GM19468 (cell line): ENCODE data around the gene CEP78.
A peak's percentile ranks its signal among the peaks of the same experiment; 100 is the strongest.
"Not testable (repeated sequence)": the region's sequence is repeated elsewhere in the genome, so short reads cannot be mapped to it uniquely, and the experiment has no call there.

Experiments
- ATAC-seq: cut with Tn5 transposase; IDR thresholded peaks from one replicate; pipeline ENCODE4 v1.9.1; 2021; ENCODE audit warnings: mild to moderate bottlenecking, moderate library complexity, moderate number of reproducible peaks; ENCODE audit not compliant: unreplicated experiment; ENCODE audit errors: extremely low read depth

The CEP78 gene

DNA sequence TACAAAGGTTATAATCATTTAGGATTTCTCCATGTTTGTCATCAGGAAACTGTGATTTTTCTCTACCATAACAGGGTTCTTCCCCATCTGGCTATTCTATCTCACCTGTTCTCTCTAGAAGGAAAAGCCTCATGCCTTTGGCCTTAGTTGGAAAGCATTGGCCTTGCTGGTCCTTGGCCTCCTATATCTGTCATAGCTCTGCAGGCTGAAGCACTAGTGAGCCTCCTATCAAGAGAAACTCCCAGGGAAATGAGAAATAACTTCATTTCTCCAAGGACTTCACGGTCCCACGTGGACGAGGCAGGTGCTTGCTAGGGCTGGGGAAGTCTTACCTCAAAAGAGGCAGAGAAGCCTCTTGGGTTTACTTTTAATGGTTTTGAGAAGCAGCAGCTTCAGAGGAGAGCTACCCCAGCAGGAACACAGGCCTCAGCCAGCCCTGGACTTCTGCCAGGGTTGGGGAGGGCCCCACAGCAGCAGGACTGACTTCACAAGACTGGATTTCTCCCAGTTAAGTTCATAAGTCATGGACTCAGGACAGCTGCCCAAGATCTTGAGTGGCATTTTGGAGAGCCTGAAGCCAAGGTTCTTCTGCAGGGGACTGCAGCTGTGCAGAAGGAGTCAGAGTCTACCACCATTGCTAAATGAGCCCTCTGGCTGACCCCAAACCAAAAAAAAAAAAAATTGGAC is 45.2 kb downstream of the CEP78 start:
- ATAC-seq: no peak

DNA sequence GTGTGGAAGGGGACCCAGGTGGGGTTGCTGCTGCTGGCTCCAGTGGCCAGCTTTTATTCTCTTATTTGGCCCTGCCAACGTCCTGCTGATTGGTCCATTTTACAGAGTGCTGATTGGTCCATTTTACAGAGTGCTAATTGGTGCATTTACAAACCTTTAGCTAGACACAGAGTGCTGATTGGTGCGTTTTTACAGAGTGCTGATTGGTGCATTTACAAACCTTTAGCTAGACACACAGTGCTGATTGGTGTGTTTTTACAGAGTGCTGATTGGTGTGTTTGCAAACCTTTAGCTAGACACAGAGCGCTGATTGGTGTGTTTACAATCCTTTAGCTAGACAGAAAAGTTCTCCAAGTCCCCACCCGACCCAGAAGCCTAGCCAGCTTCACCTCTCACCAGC is 48.3 kb downstream of the CEP78 start:
- not testable (repeated sequence) for ATAC-seq

DNA sequence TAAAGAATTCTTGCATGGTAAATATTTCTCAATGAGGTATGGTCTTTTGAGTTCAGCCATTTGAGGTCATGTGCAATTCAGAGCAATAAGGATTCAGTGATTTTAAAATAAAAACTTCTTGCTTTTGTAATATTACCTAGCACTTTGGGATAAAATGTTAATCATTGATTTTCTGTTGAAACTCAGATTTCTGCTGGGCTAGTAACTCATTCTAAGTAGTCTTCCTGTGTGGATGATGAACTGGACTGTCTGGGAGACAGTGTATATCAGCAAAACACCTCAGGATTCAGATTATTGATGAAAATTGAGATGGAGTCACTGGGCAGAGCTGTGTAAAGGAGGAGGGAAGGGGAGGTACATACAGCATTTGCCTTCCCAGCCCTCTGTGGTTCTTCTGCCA is 50.2 kb downstream of the CEP78 start:
- ATAC-seq: no peak

- ATAC-seq: no peak
Measured at GRCh38 chr9:78286946-78287388, 51.1 kb downstream of the CEP78 start.

GRCh38 chr9:78288214-78288892 is 52.5 kb downstream of the CEP78 start:
- ATAC-seq: no peak

DNA sequence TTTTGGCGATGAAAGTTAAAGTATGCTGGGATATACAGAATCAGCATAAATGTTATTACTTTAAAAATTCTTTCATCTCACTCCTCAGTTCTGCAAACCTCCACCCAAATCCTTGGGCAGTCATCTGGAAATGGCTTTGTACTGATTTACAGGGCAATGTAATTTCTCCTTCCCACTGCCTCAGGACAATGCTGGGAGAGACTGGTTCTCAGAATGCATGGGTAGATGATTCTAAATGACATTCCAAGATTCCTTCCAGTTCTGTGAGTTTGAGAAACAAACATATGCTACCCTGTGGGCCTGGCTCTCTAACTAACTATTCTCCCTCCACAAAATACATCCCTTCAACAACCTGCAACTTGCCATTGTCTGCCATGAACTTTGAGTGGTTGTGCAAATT is 53.6 kb downstream of the CEP78 start:
- ATAC-seq: no peak

GRCh38 chr9:78291240-78291925 is 55.5 kb downstream of the CEP78 start:
- no peak for ATAC-seq

- ATAC-seq: no peak
Measured at GRCh38 chr9:78292026-78292425, 56.2 kb downstream of the CEP78 start.

DNA sequence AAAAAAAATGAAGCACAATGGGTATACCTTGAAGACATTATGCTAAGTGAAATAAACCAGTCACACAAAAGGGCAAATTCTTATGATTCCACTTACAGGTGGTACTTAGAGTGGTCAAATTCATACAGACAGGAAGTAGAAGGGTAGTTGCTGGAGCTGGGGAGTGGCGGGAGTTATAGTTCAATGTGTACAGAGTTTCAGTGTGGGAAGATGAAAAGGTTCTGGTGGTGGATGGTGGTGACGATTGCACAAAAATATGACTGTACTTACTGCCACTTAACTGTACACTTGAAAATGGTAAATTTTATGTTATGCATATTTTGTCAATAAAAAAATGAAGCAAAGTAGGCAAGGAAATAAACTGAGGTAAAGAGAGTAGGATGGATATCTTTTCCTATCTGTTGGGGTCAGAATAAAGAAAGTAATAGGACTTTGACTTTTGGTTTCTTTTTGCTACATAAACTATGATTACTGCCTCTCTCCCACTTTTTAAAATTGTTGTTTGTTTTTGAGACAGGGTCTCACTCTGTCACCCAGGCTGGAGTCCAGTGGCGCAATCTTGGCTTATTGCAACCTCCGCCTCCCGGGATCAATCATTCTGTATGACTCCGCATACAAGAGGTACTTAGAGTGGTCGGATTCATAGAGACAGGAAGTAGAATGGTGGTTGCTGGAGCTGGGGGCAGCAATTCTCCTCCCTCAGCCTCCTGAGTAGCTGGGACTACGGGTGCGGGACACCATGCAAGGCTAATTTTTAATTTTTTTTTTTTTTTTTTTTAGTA is 57.0 kb downstream of the CEP78 start:
- ATAC-seq: no peak

DNA sequence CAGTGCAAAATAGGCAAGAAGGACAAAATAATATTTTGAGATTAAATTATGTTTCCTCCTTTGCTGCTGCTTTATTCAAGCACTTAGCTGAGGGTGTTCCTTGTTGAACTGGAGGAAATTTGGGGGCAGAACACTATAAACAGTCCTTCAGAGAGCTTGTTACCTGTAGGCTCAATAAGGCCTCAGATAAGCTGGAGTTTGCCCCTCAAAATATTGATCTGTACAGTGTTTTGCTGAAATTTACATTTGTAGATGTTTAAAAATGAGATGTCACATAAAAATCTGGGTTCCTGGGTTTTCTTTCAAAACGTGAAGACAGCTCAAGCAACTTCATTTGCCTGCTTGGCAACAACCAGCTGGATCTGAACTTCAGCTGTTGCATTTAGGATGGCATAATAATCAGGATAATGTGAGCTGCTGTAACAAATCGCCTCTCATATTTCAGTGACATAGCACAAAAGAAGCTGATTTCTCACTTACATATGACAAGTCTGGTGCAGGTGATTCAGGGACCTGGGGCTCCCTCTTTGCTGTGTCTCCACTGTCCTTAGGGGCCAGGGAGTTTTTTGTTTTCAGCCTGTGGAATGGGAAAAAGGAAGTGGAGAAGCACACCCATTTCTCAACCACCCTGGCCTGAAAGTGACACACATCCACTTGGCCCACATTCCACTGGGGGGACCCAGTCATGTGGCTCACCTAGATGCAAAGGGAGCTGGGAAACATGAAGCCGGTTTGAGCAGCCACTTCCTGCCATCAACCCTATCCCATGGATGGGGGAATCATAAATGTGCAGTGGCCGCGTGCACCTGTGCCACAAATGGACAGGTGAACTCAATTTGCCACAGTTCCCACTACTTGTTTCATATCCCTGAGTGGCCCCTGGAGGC is 58.7 kb downstream of the CEP78 start:
- no peak for ATAC-seq

- no peak for ATAC-seq
Measured at GRCh38 chr9:78295177-78295575, 59.3 kb downstream of the CEP78 start.

DNA sequence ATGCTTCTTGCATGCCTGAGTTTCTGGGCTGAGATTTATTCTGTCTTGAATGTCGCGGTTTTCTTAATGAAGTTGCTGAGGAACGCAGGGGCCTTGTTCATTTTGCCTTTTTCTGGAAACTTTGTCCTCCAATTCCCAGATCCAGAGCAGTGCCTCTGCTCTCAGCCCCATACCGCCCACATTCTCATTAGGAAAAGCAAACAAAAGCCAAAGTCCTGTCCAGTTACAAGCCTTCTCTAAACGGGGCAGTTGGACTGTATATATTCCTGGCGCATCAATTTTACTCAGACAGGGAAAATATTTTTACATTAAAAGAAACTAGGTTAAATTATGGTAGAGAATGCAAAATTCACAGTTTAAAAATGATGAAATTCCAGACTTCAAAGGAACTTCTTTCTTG is 59.9 kb downstream of the CEP78 start:
- ATAC-seq: no peak

- ATAC-seq: no peak
Measured at GRCh38 chr9:78296201-78296892, 60.5 kb downstream of the CEP78 start.

DNA sequence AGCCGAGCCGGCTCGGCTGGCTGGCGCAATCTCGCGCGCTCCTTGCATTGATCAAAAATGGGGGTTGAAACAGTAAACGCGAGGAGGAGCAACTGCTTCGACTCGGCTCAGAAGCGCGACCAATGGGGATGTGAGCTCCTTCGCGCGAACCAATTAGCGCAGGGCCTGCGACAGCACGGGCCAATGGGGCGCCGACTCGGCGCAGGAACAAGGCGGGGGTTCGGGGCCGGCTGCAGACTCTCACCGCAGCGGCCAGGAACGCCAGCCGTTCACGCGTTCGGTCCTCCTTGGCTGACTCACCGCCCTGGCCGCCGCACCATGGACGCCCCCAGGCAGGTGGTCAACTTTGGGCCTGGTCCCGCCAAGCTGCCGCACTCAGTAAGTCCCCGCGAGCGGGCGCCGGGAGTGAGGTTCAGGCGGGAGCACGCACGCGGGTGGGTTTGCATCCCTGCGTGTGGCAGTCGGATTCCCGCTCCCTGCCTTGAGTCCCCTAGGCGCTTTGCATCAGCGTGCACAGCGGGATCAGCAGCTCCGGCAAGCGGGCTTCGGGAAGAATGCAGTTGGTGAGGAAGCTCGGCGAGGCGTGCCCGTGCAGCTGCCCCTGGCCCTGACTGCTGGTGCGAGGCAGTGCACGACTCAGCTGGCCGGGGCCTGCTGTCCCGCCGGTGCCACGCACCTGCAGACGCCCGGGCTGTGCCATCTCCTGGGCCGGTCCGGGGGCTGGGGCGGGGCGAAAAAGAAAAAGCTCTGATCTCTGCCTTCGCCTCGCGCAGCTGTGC is 61.2 kb downstream of the CEP78 start, which contains the start of gene PSAT1:
Gene PSAT1, plus strand, starts transcription at position 233 of the 779 bp plus-strand sequence. Its CDS starts 86 bp downstream, at position 319.
- ATAC-seq: peak; percentile 98

- ATAC-seq: no peak
Measured at GRCh38 chr9:78297672-78297961, 61.7 kb downstream of the CEP78 start.

- ATAC-seq: no peak
Measured at GRCh38 chr9:78298046-78298765, 62.3 kb downstream of the CEP78 start.

GRCh38 chr9:78300209-78300608 is 64.3 kb downstream of the CEP78 start:
- ATAC-seq: no peak

DNA sequence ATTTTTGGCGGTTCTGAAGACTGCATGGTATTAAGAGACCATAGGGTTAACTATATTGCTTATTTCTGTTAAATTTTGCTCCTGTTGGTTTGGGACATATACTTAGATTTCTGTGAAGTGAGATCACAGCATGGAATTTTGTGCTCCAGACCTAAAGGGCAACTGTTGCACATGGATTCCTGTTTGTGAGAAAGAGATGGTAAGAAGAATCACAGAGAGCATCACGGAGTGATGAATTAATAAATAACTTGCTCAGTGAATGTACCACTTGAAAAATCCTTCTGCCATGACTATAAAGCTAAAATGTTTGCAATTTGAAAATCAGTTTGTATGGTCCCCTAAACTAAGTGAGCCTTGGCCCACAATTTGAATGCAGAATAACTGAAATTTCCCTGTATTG is 65.6 kb downstream of the CEP78 start:
- no peak for ATAC-seq
